Tibial nerve (tissue), 4 donors: Measurements from ENCODE around the gene ADCY2.
"Not testable (repeated sequence)": the region's sequence is repeated elsewhere in the genome, so short reads cannot be mapped to it uniquely, and the experiment has no call there.

Source experiments
- EP300 ChIP-seq, 2 donors: sonication (generic); formaldehyde crosslinking; IDR thresholded peaks; one replicate each; pipeline ENCODE4 v1.6.1; 2017; ENCODE audit warnings: antibody characterized with exemption in 2 of 2, mild to moderate bottlenecking in 1 of 2
- POLR2A ChIP-seq, 2 donors: fragments of 450-650 bp; IDR thresholded peaks; one replicate each; pipeline ENCODE4 v1.6.1; 2017; ENCODE audit warnings: antibody characterized with exemption in 2 of 2, mild to moderate bottlenecking in 2 of 2, moderate library complexity in 2 of 2
- TF ChIP-seq, protein P1 (sequence below), 5 experiments: fragments of 200-600 bp in 3 of 5; fragments of 450-650 bp in 2 of 5; sonication (generic) in 3 of 5; IDR thresholded peaks; one replicate each; pipeline ENCODE4 v1.5.1; 2016 to 2019; ENCODE audit warnings: antibody characterized with exemption in 5 of 5, mild to moderate bottlenecking in 3 of 5, moderate library complexity in 2 of 5

DNA sequence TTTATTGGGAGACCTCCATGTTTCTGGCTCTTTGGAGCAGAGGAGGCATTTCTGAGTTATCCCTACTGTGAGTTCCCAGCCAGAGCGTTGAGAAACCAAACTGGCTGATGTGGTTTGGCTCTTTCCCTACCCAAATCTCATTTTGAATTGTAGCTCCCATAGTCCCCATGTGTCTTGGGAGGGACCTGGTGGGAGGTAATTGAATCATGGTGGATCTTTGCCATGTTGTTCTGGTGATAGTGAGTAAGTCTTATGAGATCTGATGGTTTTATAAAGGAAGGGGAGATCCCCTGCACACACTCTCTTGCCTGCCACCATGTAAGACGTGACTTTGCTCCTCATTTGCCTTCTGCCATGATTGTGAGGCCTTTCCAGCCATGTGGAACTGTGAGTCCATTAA is 27.3 kb downstream of the ADCY2 start:
- not testable (repeated sequence) for TF ChIP-seq POLR2A, EP300 (IDR thresholded peaks at IDR 0.05)
- TF ChIP-seq, protein P1, sequence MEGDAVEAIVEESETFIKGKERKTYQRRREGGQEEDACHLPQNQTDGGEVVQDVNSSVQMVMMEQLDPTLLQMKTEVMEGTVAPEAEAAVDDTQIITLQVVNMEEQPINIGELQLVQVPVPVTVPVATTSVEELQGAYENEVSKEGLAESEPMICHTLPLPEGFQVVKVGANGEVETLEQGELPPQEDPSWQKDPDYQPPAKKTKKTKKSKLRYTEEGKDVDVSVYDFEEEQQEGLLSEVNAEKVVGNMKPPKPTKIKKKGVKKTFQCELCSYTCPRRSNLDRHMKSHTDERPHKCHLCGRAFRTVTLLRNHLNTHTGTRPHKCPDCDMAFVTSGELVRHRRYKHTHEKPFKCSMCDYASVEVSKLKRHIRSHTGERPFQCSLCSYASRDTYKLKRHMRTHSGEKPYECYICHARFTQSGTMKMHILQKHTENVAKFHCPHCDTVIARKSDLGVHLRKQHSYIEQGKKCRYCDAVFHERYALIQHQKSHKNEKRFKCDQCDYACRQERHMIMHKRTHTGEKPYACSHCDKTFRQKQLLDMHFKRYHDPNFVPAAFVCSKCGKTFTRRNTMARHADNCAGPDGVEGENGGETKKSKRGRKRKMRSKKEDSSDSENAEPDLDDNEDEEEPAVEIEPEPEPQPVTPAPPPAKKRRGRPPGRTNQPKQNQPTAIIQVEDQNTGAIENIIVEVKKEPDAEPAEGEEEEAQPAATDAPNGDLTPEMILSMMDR (IDR thresholded peaks at IDR 0.05), result not testable (repeated sequence)
